OCI-LY1 (cell line): ENCODE measurements around the gene TMEM184A.
A peak's percentile ranks its signal among the peaks of the same experiment; 100 is the strongest.

ENCODE experiments used
- H2AFZ ChIP-seq: fragments of 200-600 bp; sonication (generic), shearing (Covaris generic); 2 replicates; pipeline ENCODE4 v1.6.0; 2014; ENCODE audit warnings: antibody characterized with exemption, mild to moderate bottlenecking, low read length
- H3F3A ChIP-seq: fragments of 200-600 bp; sonication (generic), shearing (Covaris generic); 2 replicates; pipeline ENCODE4 v1.6.0; 2014; ENCODE audit warnings: mild to moderate bottlenecking, antibody characterized with exemption, low read length, moderate library complexity; ENCODE audit not compliant: insufficient read depth
- H3K27ac ChIP-seq: fragments of 200-600 bp; sonication (generic); 2 replicates; pipeline ENCODE4 v1.5.1; 2014; ENCODE audit warnings: low read length, mixed run types, mild to moderate bottlenecking, low read depth; ENCODE audit not compliant: poor library complexity, severe bottlenecking
- H3K27me3 ChIP-seq: fragments of 200-600 bp; sonication (generic); 2 replicates; pipeline ENCODE4 v1.6.0; 2014; ENCODE audit warnings: antibody characterized with exemption, mild to moderate bottlenecking, low read length, moderate library complexity; ENCODE audit not compliant: insufficient read depth
- H3K36me3 ChIP-seq: fragments of 200-600 bp; sonication (generic); 2 replicates; pipeline ENCODE4 v1.6.1; 2014; ENCODE audit warnings: mild to moderate bottlenecking, antibody characterized with exemption, low read length, moderate library complexity, mixed read lengths; ENCODE audit not compliant: insufficient read depth
- H3K4me1 ChIP-seq: fragments of 200-600 bp; sonication (generic); 2 replicates; pipeline ENCODE4 v1.5.1; 2014; ENCODE audit warnings: mild to moderate bottlenecking, low read length, moderate library complexity; ENCODE audit not compliant: insufficient read depth, severe bottlenecking
- H3K4me2 ChIP-seq: fragments of 200-600 bp; sonication (generic), shearing (Covaris generic); 2 replicates; pipeline ENCODE4 v1.6.1; 2014; ENCODE audit warnings: low read length
- H3K4me3 ChIP-seq: fragments of 200-600 bp; sonication (generic); 2 replicates; pipeline ENCODE4 v1.5.1; 2014; ENCODE audit warnings: low read length, low read depth, mild to moderate bottlenecking, mixed read lengths; ENCODE audit not compliant: poor library complexity, severe bottlenecking
- H3K79me2 ChIP-seq: fragments of 200-600 bp; shearing (Covaris generic); 2 replicates; pipeline ENCODE4 v1.6.1; 2016; ENCODE audit warnings: mixed run types, low read length, mixed read lengths; ENCODE audit not compliant: insufficient read depth
- H3K9ac ChIP-seq: fragments of 200-600 bp; sonication (generic), shearing (Covaris generic); 2 replicates; pipeline ENCODE4 v1.6.1; 2014; ENCODE audit warnings: mild to moderate bottlenecking, low read length, mixed read lengths
- H3K9me2 ChIP-seq: fragments of 200-600 bp; sonication (generic), shearing (Covaris generic); 2 replicates; pipeline ENCODE4 v1.6.1; 2014; ENCODE audit warnings: low read depth, mild to moderate bottlenecking, low read length, mixed read lengths
- H3K9me3 ChIP-seq: fragments of 200-600 bp; shearing (Covaris generic); 2 replicates; pipeline ENCODE4 v1.6.1; 2014; ENCODE audit warnings: low read length, mixed read lengths
- H4K20me1 ChIP-seq: fragments of 200-600 bp; sonication (generic), shearing (Covaris generic); 2 replicates; pipeline ENCODE4 v1.6.0; 2016; ENCODE audit warnings: mild to moderate bottlenecking, low read length; ENCODE audit not compliant: insufficient read depth
- EZH2 ChIP-seq: fragments of 200-600 bp; sonication (generic), shearing (Covaris generic); IDR thresholded peaks from 2 replicates; pipeline ENCODE4 v1.8.0; 2017; ENCODE audit warnings: borderline replicate concordance, mixed run types, mild to moderate bottlenecking, antibody characterized with exemption, low read length, moderate library complexity, mixed read lengths
- TF ChIP-seq, protein P1 (sequence below): fragments of 200-600 bp; sonication (generic), shearing (Covaris generic); IDR thresholded peaks from 2 replicates; pipeline ENCODE4 v1.5.1; 2017; ENCODE audit warnings: mild to moderate bottlenecking, antibody characterized with exemption, low read length, moderate library complexity, mixed read lengths

Gene TMEM184A

DNA sequence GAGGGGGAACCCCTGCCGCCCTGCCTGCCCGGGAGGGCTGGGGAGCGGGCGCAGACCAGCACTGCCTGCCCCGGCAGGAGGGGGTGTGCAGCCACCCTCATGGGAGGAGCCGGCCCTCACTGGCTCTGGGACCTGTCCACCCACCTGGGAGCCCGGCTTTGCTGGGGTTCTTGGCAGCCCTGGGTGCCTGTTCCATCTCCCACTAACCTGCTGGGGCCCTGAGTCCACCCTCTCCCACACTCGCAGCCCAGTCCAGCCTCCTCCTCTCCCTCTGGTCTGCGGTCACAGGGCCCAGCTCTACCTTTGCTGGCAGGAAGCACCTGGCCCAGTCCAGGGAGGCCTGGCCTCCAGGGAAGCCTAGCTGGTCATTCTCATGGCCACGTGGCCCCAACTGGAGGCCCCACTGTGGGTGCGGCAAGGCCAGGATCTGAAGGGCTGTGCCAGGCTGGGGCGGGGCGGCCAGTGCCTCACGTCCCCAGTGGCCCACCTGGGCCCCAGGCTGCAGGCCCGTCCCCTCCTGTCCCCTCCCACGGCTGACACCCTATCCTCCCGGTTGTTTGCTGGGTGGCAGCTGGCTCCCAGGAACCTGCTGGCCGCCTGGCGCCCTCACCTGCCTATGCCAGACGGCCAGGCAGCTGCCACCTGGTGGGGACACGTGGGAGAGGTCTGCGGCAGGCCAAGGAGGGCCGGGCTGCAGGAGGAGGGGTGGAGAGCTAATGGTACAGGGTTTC lies at the start of gene TMEM184A:
TMEM184A (minus strand) TSS at position 393 of the 731 bp plus-strand sequence. CDS start 721 bp downstream, outside the sequence.
- TF ChIP-seq EZH2, result no peak
- TF ChIP-seq, protein P1, sequence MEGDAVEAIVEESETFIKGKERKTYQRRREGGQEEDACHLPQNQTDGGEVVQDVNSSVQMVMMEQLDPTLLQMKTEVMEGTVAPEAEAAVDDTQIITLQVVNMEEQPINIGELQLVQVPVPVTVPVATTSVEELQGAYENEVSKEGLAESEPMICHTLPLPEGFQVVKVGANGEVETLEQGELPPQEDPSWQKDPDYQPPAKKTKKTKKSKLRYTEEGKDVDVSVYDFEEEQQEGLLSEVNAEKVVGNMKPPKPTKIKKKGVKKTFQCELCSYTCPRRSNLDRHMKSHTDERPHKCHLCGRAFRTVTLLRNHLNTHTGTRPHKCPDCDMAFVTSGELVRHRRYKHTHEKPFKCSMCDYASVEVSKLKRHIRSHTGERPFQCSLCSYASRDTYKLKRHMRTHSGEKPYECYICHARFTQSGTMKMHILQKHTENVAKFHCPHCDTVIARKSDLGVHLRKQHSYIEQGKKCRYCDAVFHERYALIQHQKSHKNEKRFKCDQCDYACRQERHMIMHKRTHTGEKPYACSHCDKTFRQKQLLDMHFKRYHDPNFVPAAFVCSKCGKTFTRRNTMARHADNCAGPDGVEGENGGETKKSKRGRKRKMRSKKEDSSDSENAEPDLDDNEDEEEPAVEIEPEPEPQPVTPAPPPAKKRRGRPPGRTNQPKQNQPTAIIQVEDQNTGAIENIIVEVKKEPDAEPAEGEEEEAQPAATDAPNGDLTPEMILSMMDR, result peak; percentile 59
- Histone ChIP-seq H3K9me3 (no peaks in the 10 kb centered on the region), H3K9ac (no peak within 1 kb of the TSS), H3K27me3 (0 out of 2 replicates have a peak, but pooled peaks cover 5% of the 10 kb centered on the region), H4K20me1 (no peaks in the 10 kb centered on the region), H3K4me1 (no peaks in the 10 kb centered on the region), H3K27ac (no peak within 1 kb of the TSS), H2AFZ (no peak within 1 kb of the TSS), H3K79me2 (no peaks in the 10 kb centered on the region), H3F3A (no peaks in the 10 kb centered on the region), H3K36me3 (no peaks in the 10 kb centered on the region), H3K9me2 (no peaks in the 10 kb centered on the region), H3K4me2 (no peak within 1 kb of the TSS), H3K4me3 (no peak within 1 kb of the TSS)

DNA sequence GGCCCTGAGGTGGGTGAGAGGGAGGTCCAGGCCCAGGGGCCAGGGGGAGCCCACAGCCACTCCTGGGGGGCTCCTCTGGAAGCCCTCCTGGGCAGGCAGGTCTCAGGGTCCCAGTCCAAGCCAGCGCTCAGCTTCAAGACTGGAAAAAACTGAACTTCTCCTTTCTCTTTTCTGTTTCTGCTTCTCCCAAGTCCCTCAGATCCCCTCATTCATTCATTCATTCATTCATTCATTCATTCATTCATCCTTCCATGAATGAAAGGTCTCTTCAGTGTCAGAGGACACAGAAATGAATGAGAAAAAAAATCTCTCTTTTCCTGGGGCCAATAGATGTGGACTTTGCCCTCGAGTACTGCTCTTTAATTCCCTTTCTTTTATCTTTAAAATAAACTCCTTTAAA lies 48.4 kb upstream of the TMEM184A start:
- Histone ChIP-seq H3K4me3 (no peak overlapping the region), H3K9me3 (no peaks in the 10 kb centered on the region), H3K9ac (no peak overlapping the region), H3K27me3 (0 out of 2 replicates have a peak, but pooled peaks cover 8% of the 10 kb centered on the region), H3K79me2 (no peaks in the 10 kb centered on the region), H3K36me3 (no peaks in the 10 kb centered on the region), H3K4me1 (no peaks in the 10 kb centered on the region), H3F3A (no peaks in the 10 kb centered on the region), H3K27ac (no peak overlapping the region), H3K4me2 (no peak overlapping the region), H3K9me2 (no peaks in the 10 kb centered on the region), H2AFZ (no peak overlapping the region), H4K20me1 (no peaks in the 10 kb centered on the region)
- TF ChIP-seq EZH2, result no peak
- TF ChIP-seq, protein P1, result no peak

DNA sequence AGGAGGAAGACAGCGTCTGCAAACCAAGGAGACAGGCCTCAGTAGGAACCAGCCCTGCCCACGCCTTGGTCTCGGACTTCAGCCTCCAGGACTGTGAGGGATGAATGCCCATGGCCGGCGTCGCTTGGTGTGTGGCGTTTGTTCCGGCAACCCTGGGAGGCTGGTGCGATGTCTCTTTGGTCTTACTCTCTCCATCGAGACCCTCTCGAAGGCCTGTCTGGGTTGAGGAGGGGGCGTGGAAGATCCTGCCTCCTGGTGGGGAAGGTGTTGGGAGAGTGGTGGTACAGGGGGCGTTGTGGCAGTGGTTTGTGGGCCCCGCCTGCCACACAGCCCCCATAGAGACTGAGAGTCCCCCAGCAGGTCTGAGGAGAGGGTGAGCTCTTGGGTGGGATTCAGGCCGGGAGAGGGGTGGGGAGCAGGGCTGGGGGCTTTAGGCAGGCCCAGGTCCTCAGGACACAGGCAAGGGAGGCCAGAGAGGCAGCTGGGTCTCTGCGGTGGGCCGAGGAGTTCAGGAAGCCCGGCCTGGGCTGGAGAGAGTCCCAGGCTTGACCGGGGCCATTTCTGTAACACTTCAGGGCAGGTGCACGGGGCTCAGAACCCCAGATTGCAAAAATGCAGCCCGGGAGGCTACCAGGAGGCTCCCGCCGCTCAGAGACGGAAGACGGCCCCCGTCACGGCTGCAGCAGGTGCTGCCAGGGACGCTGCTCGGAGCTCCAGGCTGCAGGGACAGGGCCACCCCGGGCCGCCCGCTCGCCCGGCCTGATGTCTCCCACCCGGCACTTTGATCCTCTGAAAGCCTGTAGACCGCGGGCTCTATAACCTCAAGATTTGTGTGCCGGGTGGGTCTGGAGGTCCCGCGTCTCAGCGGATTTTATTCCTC lies 47.6 kb upstream of the TMEM184A start:
- no peak overlapping the region for H2AFZ ChIP-seq
- H3F3A ChIP-seq, result no peaks in the 10 kb centered on the region
- H3K27ac ChIP-seq, result no peak overlapping the region
- H3K9me2 ChIP-seq, result no peaks in the 10 kb centered on the region
- no peak overlapping the region for H3K4me2 ChIP-seq
- H3K4me3 ChIP-seq, result no peak overlapping the region
- 0 out of 2 replicates have a peak, but pooled peaks cover 7% of the 10 kb centered on the region for H3K27me3 ChIP-seq
- no peak for TF ChIP-seq EZH2
- TF ChIP-seq, protein P1, result no peak
- H4K20me1 ChIP-seq, result no peaks in the 10 kb centered on the region
- H3K9ac ChIP-seq, result no peak overlapping the region
- H3K9me3 ChIP-seq, result no peaks in the 10 kb centered on the region
- H3K4me1 ChIP-seq, result no peaks in the 10 kb centered on the region
- H3K79me2 ChIP-seq, result no peaks in the 10 kb centered on the region
- no peaks in the 10 kb centered on the region; the same call in 1 of the 2 replicates for H3K36me3 ChIP-seq
